KBM-7 (cell line): ENCODE data around the gene LHX1.

Experiments
- DNase-seq: peaks from one replicate; pipeline ENCODE4 v3.0.0-alpha.2; 2015
- in situ Hi-C: fragments of 300-500 bp; cut with MboI; formaldehyde crosslinking; loops from 2 replicates; pipeline ENCODE4 v1.14.3; 2020; ENCODE audit warnings: low sequenced_read_pairs, low pct_unique_long_range_greater_than_20kb, mixed read lengths

The LHX1 gene

GRCh38 chr17:36920032-36921005 lies 17.0 kb upstream of the LHX1 start:
- in situ Hi-C loops, result no loop called here
- no peak for DNase-seq

DNA sequence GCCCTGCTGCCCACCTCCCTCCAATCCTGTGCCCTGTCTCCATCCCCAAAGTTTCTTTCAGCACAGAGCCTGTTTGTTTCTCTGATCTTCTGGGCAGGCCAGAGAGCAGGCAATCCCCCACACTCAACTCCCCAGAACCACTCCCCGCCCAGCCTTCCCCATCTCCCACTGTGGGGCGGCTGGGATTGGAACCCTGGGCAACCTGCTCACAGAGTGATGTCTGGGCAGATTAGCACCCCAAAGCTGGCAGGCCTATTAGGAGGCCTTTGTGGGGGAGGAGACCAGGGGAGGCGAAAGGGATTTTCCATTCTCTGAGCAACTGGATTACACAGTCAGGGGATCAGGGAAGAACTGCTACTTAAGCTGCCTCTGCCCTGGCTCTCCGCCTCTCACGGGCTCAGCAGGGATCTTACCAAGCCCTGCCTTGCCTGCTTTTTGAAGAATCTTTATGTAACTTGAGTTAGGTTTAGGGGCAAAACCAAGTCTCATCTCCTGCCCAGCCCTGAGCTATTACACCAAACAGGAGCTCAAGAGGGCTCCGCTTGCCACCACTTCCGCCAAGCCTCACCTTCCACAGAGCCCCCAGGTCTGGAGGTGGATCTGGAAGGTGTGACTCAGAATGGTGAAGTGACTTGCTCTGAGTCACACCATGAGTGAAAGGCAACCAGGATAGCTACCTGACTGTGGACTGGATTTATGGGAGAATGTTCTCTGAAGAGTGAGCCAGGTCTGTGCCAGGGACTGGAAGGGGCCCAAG lies 16.0 kb upstream of the LHX1 start:
- in situ Hi-C loops, result no loop called here
- no peak for DNase-seq

DNA sequence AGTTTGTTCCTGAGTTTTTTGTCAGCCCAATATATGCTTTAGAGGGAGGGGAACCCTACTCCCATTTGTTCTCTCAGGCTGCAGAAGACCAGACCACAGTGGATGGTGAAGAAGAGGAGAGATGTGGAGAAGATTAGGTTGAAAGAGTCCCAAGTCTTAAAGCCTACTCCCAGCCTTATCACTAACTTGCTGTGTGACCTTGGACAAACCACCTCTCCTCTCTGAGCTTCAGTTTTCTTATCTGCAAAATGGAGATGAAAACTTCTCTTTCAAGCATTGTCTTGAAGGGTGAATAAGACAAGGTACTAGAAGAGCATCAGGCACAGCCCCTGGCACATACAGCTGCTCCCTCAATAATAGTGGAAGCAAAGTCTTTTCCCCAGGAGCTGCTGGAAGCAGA lies 15.1 kb upstream of the LHX1 start:
- in situ Hi-C loops, result no loop called here
- DNase-seq, result no peak

DNA sequence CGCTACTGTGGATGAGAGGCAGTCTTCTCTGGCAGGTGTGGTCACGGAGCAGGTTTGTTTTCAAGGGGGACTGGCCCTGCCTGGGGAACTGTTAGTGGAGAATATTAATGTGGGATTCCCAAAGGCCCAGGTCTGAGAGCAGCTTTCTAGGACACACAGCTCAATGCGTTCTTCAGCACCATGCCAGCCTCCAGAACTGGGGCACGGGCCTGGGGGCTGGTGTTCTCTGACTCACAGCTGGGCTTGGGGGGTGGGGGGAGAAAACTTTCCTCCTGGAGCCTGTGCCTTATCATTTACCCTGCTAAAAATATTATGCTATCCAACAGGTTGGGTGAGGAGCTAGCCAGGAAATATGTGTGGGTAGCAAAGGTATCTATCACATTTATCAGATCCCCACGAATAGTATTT lies 13.5 kb upstream of the LHX1 start:
- no peak for DNase-seq
- in situ Hi-C loops, result no loop called here

GRCh38 chr17:36926226-36926625 lies 11.0 kb upstream of the LHX1 start:
- in situ Hi-C loops, result no loop called here
- DNase-seq, result no peak

GRCh38 chr17:36926701-36927100 lies 10.6 kb upstream of the LHX1 start:
- in situ Hi-C loops, result no loop called here
- no peak for DNase-seq

DNA sequence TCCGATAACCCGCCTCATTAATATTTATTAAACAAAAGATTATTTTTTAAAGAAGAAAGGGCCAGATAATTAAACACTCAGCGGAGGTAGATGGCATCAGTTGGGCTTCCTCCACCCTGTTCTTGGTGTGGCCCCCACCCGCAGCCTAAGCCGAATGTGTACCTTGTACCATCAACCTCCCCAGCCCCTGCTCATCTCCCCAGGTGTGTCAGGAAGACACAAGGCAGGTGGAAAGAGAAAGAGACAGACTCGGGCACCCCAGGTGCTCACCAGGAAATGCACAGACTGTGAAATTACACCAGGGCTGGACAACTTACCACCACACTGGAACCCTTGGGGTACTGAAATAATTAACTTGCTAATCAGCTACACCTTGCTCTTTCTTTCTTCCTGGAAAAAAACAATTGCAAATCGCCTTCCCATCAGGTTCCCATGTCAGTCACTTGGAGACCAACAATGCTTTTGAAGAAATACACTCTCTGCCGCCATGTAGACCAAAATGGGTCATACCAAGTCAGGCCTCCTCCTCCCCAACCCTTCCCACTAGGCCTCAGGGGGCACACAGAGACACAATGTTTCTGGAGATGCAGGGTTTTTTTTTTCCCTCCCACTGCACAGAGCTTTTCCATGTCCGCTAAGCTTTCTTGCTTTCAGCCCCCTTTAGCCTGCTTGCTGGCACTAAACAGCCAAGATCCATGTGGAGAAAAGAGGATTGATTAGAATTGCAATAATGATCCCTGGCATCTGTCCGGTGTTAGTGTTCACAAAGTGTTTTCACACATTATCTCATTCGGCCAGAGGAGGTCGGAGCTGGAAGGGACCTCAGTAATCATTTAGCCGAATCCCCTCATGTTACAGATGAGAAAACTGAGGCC lies 8.6 kb upstream of the LHX1 start:
- no peak for DNase-seq
- in situ Hi-C loops, result no loop called here

DNA sequence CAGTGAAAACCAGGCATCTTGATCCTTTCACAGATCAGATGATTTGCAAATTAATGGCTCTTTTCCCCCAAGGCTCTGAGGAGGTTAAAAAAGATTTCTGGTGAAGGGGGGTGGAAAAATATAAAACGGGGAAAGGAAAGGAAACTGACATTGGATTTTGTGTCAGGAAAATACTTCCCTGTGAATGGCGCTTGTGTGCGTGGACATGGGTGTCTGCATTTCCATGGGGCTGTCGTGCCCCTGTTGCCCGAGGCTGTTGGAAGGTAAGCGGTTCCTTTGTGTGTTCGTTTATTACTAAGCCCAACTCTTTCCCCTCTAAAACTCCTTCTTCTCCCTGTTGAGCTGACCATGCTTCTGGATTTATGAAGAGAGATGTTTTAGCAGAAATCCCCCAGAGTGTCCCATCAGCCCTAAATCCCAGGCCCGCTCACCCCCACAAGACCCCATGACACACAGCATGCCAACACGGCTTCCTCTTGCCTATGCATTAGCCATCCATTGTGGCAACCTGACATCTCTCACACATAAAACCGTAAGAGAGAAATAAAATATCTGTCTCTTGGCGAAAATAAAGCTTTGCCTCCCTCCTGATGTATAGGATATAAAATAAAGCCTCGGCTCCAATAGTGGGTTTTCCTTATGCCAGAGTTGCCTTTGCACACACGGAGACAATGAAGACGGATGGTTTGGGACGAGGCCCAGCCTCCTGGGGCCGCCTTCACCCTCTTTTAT lies 7.3 kb upstream of the LHX1 start:
- DNase-seq, result no peak
- in situ Hi-C loops, result no loop called here

DNA sequence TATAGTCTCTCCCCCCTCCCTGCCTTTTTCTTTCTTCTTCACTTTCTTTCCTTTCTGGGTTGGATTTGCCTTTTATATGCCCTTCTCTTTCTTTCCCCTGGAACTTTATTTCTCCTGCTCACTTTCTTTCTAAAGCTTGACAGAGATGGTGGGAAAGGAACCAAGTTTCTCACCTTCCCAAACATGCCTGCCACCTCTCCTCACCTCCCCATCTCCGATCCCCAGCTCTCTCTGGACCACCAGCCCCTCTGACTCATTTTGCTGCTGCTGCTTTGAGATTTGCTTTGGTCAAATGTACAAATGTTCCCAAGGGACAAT lies 6.7 kb upstream of the LHX1 start:
- DNase-seq, result no peak
- in situ Hi-C loops, result no loop called here

DNA sequence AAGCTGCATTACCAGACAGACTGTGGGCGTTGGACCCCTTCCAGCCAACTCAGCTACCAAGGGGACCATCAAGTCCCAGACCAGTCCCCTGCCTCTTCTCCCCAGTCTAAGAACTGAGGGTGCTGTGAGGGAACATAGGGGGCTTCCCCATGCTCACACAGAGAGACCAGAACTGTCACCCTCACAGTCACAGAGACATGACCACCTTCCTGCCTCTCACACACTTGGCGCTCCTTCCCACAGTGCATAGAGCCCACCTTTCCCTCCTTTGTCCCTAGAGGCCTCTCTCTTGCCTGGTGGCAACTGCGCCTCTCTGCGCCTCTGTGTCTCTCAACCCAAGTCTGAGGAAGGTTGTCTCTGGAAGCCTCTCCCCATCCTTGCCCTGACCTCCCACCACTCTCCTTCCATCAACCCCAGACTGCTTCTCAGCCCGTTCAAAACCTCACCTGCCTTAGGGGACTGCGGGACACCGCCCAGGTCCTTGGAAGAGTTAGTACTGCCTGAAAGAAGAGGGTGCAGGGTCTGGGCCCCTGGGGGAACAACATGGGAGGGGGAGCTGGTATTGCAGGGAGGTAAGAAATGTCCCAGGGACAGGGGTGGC lies 6.1 kb upstream of the LHX1 start:
- DNase-seq, result no peak
- in situ Hi-C loops, result no loop called here

- no peak for DNase-seq
Observed at GRCh38 chr17:36931697-36932382, 5.4 kb upstream of the LHX1 start.

DNA sequence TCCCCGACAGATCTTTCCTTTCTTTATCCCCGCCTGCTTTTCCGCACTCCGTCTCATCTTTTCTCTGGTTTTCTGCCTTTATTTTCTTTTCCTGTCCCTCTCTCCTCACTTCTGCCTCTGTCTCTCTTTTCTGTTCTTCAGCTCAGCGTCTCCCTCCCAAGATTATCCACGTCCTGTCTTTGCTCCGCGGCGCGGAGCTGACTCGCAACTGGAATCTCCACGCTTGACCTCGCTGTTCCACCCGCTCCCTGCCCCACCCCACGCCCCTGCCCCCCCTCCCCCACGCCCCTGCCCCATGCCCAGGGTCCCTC lies 4.9 kb upstream of the LHX1 start:
- in situ Hi-C loops, result no loop called here
- DNase-seq, result no peak

More at GRCh38 chr17:36931697-36932382, 5.4 kb upstream of the LHX1 start:
- in situ Hi-C loops, result no loop called here

DNA sequence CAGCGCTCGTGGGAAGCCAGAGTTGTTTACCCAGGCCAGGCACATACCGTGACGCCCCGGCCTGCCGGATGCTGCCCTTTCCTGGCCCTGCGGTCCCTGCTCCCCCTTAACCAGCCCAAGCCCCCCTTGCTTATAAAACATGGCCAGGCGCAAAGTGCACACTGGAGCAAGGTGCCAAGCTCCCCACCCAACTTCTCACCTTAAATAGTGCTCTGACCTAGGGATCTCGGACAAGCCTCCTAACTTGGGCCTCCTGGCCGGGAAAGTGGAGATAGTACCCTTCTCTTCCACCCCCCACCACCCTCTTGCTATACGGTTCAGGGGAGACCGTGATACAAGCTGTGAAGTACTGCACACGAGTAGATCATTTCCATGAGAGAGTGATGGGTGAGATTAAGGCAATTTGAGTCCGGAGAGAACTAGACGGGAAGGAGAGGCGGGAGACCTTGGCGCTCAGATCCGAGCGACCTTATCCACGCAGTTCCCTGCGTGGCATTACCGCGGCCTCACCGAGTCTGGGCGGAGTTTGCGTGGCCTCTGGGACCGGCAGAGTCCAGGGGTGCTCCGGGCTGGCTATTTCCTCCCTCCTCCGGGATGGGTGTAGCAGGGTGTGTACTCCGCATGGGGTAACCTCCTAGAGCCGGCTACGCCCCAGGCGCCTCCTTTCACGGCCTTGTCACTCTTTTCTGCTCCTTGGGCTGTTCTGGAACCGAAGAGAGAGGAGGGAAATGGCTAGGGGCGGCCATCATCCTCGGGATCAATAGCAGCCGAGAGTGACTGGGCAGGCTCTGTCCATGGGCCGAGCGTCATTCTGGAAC lies 4.4 kb upstream of the LHX1 start:
- in situ Hi-C loops, result no loop called here
- DNase-seq, result no peak

- in situ Hi-C loops, result no loop called here
- DNase-seq, result no peak
Observed at GRCh38 chr17:36933512-36934143, 3.6 kb upstream of the LHX1 start.

GRCh38 chr17:36934144-36934691 lies 3.1 kb upstream of the LHX1 start:
- in situ Hi-C loops, result no loop called here
- no peak for DNase-seq

GRCh38 chr17:36934692-36935630 lies 2.3 kb upstream of the LHX1 start:
- in situ Hi-C loops, result no loop called here
- peak; percentile 43 for DNase-seq
